ENCODE results near the gene PRSS56. TPM values are rescaled to one million over a fixed set of nuclear protein-coding genes. Genes with fewer than 3 reads are reported as not detected.

Gene PRSS56
- not detected for total RNA-seq

DNA sequence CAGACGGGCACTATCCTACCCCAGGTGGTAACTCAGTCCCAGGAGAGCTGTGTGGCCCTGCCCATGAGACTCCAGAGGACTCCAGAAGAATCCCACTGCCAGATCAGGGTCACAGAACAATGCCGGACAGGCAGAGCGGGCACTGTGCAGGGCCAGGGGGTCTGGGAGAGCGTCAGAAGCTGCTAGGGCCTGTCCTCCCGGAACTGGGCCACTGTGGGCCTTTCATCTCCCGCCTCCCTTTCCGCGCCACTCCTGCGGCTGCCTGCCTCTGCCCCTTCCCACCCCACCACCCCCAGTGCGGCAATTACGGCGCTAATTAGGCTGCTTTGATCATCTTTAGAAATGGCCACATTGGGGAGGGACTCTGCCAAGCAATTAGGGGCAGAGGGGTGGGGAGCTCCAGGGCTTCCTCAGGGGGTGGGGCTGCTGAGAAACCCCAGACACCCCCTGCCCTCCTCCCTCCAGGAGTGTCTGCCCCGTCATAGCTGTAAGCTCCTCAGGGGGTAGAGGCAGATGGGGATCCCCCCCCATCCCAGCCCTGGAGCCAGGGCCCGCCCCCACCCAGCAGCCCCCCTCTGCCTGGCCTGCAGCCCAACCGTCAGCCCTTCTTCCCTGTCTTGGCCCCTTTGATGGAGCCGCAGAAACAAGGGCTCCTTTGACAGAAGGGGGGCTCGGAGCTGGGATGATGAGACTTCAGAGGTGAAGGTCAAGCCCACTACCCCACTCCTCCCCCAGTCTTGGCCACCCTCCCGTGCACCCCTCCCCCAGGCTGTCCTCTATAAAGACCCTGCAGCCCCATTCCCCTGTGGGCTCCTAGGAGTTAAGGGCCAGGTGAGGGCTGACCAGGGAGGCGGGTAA, at the start of gene PRSS56:
PRSS56 (plus strand) TSS at position 808 of the 858 bp plus-strand sequence. CDS start 211 bp downstream, outside the sequence.
- DNase-seq: no peak
- H3K4me1 Mint-ChIP-seq: peaks cover 1% of the 10 kb centered on the region
- H3K27me3 Mint-ChIP-seq: peaks cover 38% of the 10 kb centered on the region
- H3K36me3 Mint-ChIP-seq: no peaks in the 10 kb centered on the region
- H3K9me3 Mint-ChIP-seq: no peaks in the 10 kb centered on the region
- H3K27ac Mint-ChIP-seq: no peak within 1 kb of the TSS
- H3K4me3 Mint-ChIP-seq: no peak within 1 kb of the TSS

- peaks cover 39% of the 10 kb centered on the region for H3K27me3 Mint-ChIP-seq
- peaks cover 6% of the 10 kb centered on the region for H3K36me3 Mint-ChIP-seq
- no peak for DNase-seq
- no peak overlapping the region for H3K27ac Mint-ChIP-seq
- peaks cover 8% of the 10 kb centered on the region for H3K9me3 Mint-ChIP-seq
- H3K4me3 Mint-ChIP-seq: no peak overlapping the region
- H3K4me1 Mint-ChIP-seq: no peaks in the 10 kb centered on the region
These were observed 46.7 kb upstream of the PRSS56 start for GRCh38 chr2:232473467-232473890.

DNA sequence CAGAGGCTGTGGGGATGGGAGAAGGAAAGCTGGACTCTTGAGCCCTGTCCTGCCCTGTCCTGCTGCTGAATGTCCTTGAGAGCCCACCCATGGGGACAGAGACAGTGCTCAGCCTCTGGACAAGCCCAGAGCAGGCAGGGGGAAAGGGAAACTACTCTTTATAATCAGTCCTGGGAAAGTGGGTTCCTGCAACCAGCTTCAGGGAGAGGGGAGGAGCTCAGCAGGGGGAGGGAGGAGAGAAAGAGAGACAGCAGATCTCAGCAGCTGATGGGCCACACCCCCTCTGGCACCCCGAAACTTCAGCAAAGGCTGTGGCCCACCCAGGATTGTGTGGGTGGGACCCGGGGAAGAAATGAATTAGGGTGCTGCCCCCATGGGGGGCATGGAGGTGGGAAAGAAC, 44.1 kb upstream of the PRSS56 start:
- Mint-ChIP-seq H3K4me1 (no peaks in the 10 kb centered on the region), H3K9me3 (peaks cover 8% of the 10 kb centered on the region)
- no peak for DNase-seq

GRCh38 chr2:232476791-232477190, 43.4 kb upstream of the PRSS56 start:
- peaks cover 24% of the 10 kb centered on the region for H3K27me3 Mint-ChIP-seq
- peaks cover 6% of the 10 kb centered on the region for H3K36me3 Mint-ChIP-seq
- H3K4me3 Mint-ChIP-seq: no peak overlapping the region
- no peak overlapping the region for H3K27ac Mint-ChIP-seq
- H3K4me1 Mint-ChIP-seq: no peaks in the 10 kb centered on the region
- H3K9me3 Mint-ChIP-seq: peaks cover 8% of the 10 kb centered on the region
- no peak for DNase-seq

More for the DNA sequence above, 44.1 kb upstream of the PRSS56 start:
- Mint-ChIP-seq H3K27ac (no peak overlapping the region), H3K4me3 (no peak overlapping the region), H3K36me3 (peaks cover 6% of the 10 kb centered on the region), H3K27me3 (peaks cover 31% of the 10 kb centered on the region)

- Mint-ChIP-seq H3K4me3 (no peak overlapping the region), H3K27me3 (peaks cover 15% of the 10 kb centered on the region), H3K9me3 (peaks cover under 1% of the 10 kb centered on the region), H3K4me1 (no peaks in the 10 kb centered on the region), H3K36me3 (peaks cover under 1% of the 10 kb centered on the region), H3K27ac (no peak overlapping the region)
- no peak for DNase-seq
These were observed 42.3 kb upstream of the PRSS56 start for GRCh38 chr2:232477751-232478510.

DNA sequence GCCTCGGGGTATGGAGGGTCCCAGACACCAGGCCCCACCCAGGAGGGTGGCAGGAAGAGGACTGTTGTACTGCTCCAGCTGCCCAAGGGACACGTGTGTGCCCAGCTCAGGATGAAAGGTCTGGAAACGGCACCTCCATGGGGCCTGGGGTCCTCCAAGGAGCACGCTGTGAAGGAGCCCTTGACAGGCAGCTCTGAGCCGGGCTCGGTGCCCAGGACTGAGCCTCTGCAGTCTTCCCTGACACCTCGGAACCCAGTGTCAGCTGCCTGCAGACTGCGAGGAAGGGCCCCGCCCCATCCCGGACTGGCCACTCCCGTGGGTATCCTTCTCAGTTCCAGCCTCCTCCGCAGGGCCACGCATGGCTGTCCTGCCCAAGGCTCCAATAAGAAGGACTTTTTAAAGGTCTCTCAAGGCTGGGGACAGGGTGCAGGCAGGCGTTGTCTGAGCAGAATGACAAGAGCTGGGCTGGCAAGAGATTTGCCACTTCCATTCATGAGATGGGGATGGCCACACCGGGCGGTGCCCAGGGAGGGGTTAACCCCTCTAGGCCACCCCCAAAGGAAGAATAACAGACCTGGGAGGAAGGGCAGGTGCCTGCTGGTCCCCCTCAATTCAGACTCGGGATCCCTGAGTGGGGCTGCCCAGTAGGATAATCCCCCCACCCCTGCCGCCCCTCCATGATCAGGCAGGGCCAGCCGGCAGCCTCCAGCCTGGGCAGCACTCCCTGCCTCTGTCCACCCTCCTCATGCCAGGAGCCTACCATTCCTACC, 41.4 kb upstream of the PRSS56 start:
- H3K36me3 Mint-ChIP-seq: no peaks in the 10 kb centered on the region
- DNase-seq: no peak
- no peaks in the 10 kb centered on the region for H3K4me1 Mint-ChIP-seq
- H3K27ac Mint-ChIP-seq: no peak overlapping the region
- H3K9me3 Mint-ChIP-seq: no peaks in the 10 kb centered on the region
- peaks cover 11% of the 10 kb centered on the region for H3K27me3 Mint-ChIP-seq
- no peak overlapping the region for H3K4me3 Mint-ChIP-seq

DNA sequence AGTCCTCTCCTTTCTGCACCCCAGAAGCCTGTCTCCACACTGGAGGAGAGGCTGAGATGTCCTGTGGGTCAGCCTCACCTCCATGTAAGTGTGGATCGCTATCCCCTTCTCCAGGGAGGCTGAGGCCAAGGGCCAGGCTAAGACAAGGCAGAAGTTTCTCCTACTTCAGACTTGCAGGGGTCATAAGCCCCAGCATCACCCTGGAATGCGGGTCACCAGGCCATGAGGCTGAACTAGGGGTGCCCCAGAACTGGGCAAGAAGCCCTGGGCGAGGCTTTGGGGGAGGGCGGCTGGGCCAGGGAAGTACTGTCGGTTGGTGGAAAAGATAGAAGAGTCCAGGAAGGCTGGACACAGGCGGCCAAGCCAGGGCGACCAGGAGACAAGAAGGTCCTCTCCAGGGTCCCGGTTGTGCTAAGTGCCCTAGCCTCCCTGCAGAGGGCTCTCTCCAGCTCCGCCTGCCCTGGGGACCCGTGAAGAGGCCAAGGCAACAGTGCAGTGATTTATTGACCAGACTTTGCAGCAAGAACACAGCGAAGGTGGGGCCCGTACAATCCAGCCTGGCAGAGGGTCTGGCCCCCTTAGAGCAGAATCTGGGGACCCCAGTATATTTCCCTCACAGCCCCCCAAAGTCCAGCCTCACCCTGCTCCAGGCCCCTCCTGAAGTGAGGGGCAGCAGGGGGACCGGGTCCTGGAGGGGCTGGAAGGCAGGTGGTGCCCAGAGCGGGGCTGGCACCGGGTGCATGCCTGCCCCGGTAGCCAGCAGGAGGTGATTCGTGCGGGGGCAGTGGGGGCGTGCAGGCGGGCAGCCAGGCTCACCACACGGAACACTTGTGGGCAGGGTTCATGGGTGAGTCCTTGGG, 40.6 kb upstream of the PRSS56 start:
- Mint-ChIP-seq H3K36me3 (no peaks in the 10 kb centered on the region), H3K9me3 (no peaks in the 10 kb centered on the region), H3K4me1 (no peaks in the 10 kb centered on the region), H3K4me3 (no peak overlapping the region), H3K27ac (no peak overlapping the region), H3K27me3 (peaks cover 15% of the 10 kb centered on the region)
- no peak for DNase-seq

GRCh38 chr2:232480201-232481190, 39.7 kb upstream of the PRSS56 start:
- Mint-ChIP-seq H3K9me3 (no peaks in the 10 kb centered on the region), H3K27ac (no peak overlapping the region), H3K4me1 (peaks cover 3% of the 10 kb centered on the region), H3K27me3 (peaks cover 18% of the 10 kb centered on the region), H3K4me3 (no peak overlapping the region), H3K36me3 (no peaks in the 10 kb centered on the region)
- DNase-seq: no peak

DNA sequence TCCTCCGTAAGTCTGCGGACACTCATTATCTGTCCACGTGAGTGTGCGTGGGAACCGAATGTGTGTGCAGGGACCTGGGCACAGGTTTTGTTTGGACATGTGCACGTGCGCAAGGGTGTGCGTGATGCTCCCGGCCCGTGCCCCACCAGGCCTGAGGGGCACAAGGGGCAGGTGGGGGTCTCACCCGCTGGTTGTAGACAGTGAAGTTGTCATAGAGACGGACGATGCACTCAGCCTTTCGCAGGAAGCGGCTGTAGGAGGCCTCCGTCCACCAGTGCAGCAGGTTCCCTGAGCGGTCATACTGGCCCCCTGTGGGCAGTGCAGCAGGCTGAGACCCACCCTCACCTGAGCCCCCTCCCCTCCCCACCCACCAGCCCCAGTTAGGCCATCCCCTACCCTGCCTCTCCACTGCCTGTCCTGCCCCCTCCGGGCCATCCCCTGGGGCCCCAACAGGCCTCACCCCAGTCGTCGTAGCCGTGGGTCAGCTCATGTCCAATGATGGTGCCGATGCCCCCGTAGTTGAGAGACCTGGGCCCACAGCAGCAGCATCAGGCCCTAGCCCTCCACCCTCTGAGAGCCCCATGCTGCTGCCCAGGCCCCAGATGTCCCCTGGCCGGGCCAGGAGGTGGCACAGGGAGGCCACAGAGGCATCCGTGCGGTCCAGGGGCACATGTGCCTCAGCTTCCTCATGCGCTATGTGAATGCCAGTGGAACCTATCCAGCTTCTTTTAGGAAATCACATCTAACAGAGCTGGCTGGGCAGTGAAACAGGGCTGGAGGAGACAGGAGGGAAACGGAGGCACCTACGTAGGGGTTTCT, 38.7 kb upstream of the PRSS56 start:
- Mint-ChIP-seq H3K4me1 (peaks cover 3% of the 10 kb centered on the region), H3K36me3 (no peaks in the 10 kb centered on the region), H3K27ac (no peak overlapping the region), H3K27me3 (peaks cover 19% of the 10 kb centered on the region), H3K4me3 (no peak overlapping the region), H3K9me3 (no peaks in the 10 kb centered on the region)
- no peak for DNase-seq

DNA sequence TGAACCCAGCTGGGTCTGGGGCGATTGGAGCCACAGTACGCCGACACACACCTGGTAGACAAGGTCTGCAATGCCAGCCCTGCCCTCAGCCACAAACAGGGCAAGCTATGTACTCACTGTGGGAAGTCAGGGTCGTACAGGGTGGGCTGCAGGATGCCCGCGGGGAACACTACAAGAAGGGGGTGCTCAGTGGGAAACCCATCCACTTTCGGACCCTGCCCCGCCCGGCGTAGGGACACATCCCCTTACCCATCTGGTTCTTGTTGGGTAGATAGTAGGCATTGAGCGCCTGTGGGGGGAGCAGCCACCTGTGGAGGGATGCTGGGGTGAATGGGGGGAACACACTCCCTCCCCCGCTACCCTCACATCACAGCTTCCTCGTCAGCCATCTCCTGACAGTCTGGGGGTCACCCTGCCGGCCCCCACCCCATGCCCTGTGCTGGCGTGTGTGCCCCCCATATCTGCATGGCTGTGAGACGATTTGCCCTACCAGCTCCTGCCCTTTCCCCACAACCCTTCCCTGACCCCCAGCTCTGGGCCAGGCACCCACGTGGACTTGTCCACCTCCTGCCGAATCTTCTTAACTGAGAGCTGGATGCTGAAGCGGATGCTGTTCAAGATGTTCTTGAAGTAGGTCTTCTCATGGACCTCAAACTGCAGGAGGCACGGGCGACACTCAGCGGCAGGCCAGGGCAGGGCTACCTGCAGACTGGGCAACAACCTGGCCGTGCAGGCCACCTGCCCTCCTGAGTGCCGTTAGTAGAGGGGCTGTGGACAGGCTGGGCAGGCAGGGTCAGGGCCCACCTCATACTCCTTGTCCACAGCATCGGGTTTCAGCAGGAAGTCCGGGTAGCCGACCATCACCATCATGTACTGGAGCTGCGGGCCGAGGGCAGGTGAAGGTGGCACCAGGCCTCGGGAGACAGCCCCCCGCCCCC, 37.6 kb upstream of the PRSS56 start:
- DNase-seq: no peak
- Mint-ChIP-seq H3K9me3 (no peaks in the 10 kb centered on the region), H3K4me3 (no peak overlapping the region), H3K27me3 (peaks cover 24% of the 10 kb centered on the region), H3K4me1 (peaks cover 3% of the 10 kb centered on the region), H3K27ac (no peak overlapping the region), H3K36me3 (no peaks in the 10 kb centered on the region)

DNA sequence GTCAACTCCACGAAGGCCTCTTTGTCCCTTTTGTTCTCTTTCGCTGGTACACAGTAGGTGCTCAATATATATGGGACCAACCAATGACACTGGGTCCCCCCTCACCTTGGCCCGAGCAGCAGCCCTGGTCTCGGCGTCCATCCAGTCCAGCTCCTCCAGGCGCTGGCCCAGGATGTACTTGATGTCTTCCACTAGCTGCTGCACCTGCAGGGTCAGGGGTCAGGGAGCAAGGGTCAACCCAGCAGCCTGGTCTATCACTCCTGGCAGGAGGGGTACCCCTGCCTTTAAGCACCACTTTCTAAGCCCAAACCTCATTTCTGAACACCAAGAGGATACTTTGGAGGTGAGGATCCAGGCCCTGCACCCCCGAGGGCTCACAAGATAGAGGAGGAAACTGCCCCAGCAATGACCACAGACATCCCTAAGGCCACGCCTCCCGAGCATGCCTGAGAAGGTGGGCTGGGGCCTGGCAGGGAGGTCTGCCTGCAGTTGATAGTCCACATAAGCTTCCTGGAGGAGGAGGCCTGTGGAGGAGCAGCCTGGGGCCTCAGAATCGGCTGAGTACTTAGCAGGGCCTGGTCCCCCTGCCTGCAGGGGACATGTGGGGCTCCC, 36.8 kb upstream of the PRSS56 start:
- no peaks in the 10 kb centered on the region for H3K36me3 Mint-ChIP-seq
- peaks cover 3% of the 10 kb centered on the region for H3K4me1 Mint-ChIP-seq
- H3K4me3 Mint-ChIP-seq: no peak overlapping the region
- DNase-seq: no peak
- no peak overlapping the region for H3K27ac Mint-ChIP-seq
- H3K27me3 Mint-ChIP-seq: peaks cover 31% of the 10 kb centered on the region
- H3K9me3 Mint-ChIP-seq: no peaks in the 10 kb centered on the region
